Hematopoietic multipotent progenitor cell treated with erythropoietin and hydrocortisone succinate and interleukin-3 and kit ligand, for 6 days (in vitro differentiated cells): Measurements from ENCODE around the gene UGT2A1.

Experiments used
- DNase-seq: peaks from one replicate; pipeline ENCODE4 v3.0.0-alpha.2; 2015

Gene UGT2A1

GRCh38 chr4:69584135-69584534 lies 68.9 kb downstream of the UGT2A1 start:
- DNase-seq: no peak

- DNase-seq: no peak
Measured at GRCh38 chr4:69583543-69583942, 69.5 kb downstream of the UGT2A1 start.

GRCh38 chr4:69577245-69577644 lies 75.8 kb downstream of the UGT2A1 start:
- no peak for DNase-seq

- no peak for DNase-seq
Measured at GRCh38 chr4:69576251-69576877, 76.7 kb downstream of the UGT2A1 start.

GRCh38 chr4:69568787-69569186 lies 84.3 kb downstream of the UGT2A1 start:
- DNase-seq: no peak

GRCh38 chr4:69563424-69563823 lies 89.6 kb downstream of the UGT2A1 start:
- DNase-seq: no peak

GRCh38 chr4:69549651-69550050 lies 103.4 kb downstream of the UGT2A1 start:
- no peak for DNase-seq

- DNase-seq: peak; percentile 47
Measured at GRCh38 chr4:69546134-69546765, 106.8 kb downstream of the UGT2A1 start.
